ENCODE data around the gene RABAC1.
"Not testable (repeated sequence)": the region's sequence is repeated elsewhere in the genome, so short reads cannot be mapped to it uniquely, and the experiment has no call there.

The RABAC1 gene

GRCh38 chr19:41959056-41960053 lies at the start of gene RABAC1:
TSS of gene RABAC1 (minus strand) at chr19:41959321. CDS start at chr19:41959292, 29 bp downstream.
- DNase-seq (ENCODE audit: low spot score) = peak; percentile 89

GRCh38 chr19:42006569-42006968 lies 47.4 kb upstream of the RABAC1 start:
- DNase-seq (ENCODE audit: low spot score) = no peak

- no peak for DNase-seq (ENCODE audit: low spot score)
These were observed 46.4 kb upstream of the RABAC1 start for GRCh38 chr19:42005504-42005903.

- no peak for DNase-seq (ENCODE audit: low spot score)
These were observed 44.6 kb upstream of the RABAC1 start for GRCh38 chr19:42003506-42004294.

GRCh38 chr19:41999878-42000208 lies 40.7 kb upstream of the RABAC1 start:
- no peak for DNase-seq (ENCODE audit: low spot score)

- no peak for DNase-seq (ENCODE audit: low spot score)
These were observed 40.2 kb upstream of the RABAC1 start for GRCh38 chr19:41999071-41999877.

- DNase-seq (ENCODE audit: low spot score) = peak; percentile 18
These were observed 39.3 kb upstream of the RABAC1 start for GRCh38 chr19:41998246-41999020.

- no peak for DNase-seq (ENCODE audit: low spot score)
These were observed 38.7 kb upstream of the RABAC1 start for GRCh38 chr19:41997851-41998229.

- peak; percentile 29 for DNase-seq (ENCODE audit: low spot score)
These were observed 38.2 kb upstream of the RABAC1 start for GRCh38 chr19:41997121-41997850.

GRCh38 chr19:41995959-41996797 lies 37.1 kb upstream of the RABAC1 start:
- no peak for DNase-seq (ENCODE audit: low spot score)

GRCh38 chr19:41994994-41995958 lies 36.2 kb upstream of the RABAC1 start:
- no peak for DNase-seq (ENCODE audit: low spot score)

GRCh38 chr19:41994521-41994971 lies 35.4 kb upstream of the RABAC1 start:
- peak; percentile 7 for DNase-seq (ENCODE audit: low spot score)

GRCh38 chr19:41993612-41994483 lies 34.7 kb upstream of the RABAC1 start, which contains the start of gene ATP1A3:
TSS of gene ATP1A3 (minus strand) at chr19:41994230. CDS start at chr19:41994076, 154 bp downstream.
- peak; percentile 50 for DNase-seq (ENCODE audit: low spot score)

GRCh38 chr19:41991925-41992569 lies 32.9 kb upstream of the RABAC1 start:
- DNase-seq (ENCODE audit: low spot score) = not testable (repeated sequence)

- no peak for DNase-seq (ENCODE audit: low spot score)
These were observed 31.9 kb upstream of the RABAC1 start for GRCh38 chr19:41991025-41991424.

- no peak for DNase-seq (ENCODE audit: low spot score)
These were observed 31.5 kb upstream of the RABAC1 start for GRCh38 chr19:41990615-41991014.

GRCh38 chr19:41990028-41990427 lies 30.9 kb upstream of the RABAC1 start:
- no peak for DNase-seq (ENCODE audit: low spot score)
